Parietal lobe (tissue), 2 donors: ENCODE measurements around the gene CDH1. TPM values are rescaled to one million over a fixed set of nuclear protein-coding genes. Genes with fewer than 3 reads are reported as not detected.

Experiments
- small RNA-seq: library from RNA; depleted of rRNA; stranded (forward); fragments of <200 nt; gene quantifications from one replicate; pipeline ENCODE3, GENCODE V24; 2014; ENCODE audit warnings: low replicate concordance
- total RNA-seq: library from RNA; depleted of rRNA; stranded (reverse); fragments of >200 nt; gene quantifications from one replicate; pipeline ENCODE4 v1.2.3, GENCODE V29; 2014

The CDH1 gene
- 1.3 TPM for total RNA-seq

DNA sequence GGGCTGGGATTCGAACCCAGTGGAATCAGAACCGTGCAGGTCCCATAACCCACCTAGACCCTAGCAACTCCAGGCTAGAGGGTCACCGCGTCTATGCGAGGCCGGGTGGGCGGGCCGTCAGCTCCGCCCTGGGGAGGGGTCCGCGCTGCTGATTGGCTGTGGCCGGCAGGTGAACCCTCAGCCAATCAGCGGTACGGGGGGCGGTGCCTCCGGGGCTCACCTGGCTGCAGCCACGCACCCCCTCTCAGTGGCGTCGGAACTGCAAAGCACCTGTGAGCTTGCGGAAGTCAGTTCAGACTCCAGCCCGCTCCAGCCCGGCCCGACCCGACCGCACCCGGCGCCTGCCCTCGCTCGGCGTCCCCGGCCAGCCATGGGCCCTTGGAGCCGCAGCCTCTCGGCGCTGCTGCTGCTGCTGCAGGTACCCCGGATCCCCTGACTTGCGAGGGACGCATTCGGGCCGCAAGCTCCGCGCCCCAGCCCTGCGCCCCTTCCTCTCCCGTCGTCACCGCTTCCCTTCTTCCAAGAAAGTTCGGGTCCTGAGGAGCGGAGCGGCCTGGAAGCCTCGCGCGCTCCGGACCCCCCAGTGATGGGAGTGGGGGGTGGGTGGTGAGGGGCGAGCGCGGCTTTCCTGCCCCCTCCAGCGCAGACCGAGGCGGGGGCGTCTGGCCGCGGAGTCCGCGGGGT is at the start of gene CDH1:
TSS of gene CDH1 (plus strand) at position 247 of the 684 bp plus-strand sequence. CDS start at position 371, 124 bp downstream.

DNA sequence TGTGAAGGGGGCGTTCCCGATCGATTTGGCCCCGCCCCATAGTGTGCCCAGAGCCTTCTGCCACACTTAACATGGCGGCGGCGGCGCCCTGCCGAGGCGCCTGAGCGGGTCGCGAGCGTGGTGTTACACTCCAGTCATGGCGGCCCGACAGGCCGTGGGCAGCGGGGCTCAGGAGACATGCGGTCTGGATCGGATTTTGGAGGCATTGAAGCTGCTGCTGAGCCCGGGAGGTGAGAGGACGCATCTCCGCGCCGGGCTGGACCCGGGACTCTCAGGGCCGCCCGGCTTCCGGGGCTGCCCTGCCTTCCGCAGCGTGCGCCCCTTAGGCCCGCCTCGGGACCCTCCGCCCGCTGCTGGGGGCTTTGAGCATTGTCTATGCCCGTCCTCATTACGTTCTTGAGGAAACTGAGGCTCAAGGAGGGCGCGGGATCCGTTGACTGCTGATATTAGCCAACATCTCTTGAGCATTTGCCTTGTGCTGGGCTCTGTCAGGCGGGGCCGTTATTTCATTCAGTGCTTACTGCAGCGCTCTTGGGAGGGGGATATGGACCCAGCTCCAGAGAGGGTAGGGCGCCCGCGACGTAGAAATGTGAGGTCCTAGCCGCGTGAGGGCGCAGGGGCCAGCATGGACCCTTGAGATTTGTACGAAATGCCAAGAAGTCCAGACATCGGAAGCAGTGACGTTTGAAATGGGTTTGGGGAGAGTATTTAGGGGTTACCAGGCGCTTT is 106.6 kb downstream of the CDH1 start, which contains the start of gene TANGO6:
TSS of gene TANGO6 (plus strand) at position 50 of the 729 bp plus-strand sequence. CDS start at position 137, 87 bp downstream.

Small RNAs within 50 kb of the gene (small RNA-seq; reads per million reads assigned to genes)
- not detected for gene RNA5SP429

Other genes with a start within 250 kb of the CDH1 start
- gene ZFP90, start 198.0 kb upstream of the CDH1 start, total RNA-seq = 146 TPM
- gene CDH3, start 92.0 kb upstream of the CDH1 start, total RNA-seq = 10.6 TPM
- gene TANGO6, start 106.2 kb downstream of the CDH1 start, total RNA-seq = 41.3 TPM